Activated T-helper 1 cell treated with Interleukin-2 at 50 U/mL for 16 hours (primary cell): ENCODE measurements around the gene CELSR2.
"Not testable (repeated sequence)": the region's sequence is repeated elsewhere in the genome, so short reads cannot be mapped to it uniquely, and the experiment has no call there.

Experiments
- DNase-seq: peaks from one replicate; pipeline ENCODE4 v3.0.0-alpha.2; 2020; ENCODE audit warnings: low read depth

CELSR2 gene, protein sequence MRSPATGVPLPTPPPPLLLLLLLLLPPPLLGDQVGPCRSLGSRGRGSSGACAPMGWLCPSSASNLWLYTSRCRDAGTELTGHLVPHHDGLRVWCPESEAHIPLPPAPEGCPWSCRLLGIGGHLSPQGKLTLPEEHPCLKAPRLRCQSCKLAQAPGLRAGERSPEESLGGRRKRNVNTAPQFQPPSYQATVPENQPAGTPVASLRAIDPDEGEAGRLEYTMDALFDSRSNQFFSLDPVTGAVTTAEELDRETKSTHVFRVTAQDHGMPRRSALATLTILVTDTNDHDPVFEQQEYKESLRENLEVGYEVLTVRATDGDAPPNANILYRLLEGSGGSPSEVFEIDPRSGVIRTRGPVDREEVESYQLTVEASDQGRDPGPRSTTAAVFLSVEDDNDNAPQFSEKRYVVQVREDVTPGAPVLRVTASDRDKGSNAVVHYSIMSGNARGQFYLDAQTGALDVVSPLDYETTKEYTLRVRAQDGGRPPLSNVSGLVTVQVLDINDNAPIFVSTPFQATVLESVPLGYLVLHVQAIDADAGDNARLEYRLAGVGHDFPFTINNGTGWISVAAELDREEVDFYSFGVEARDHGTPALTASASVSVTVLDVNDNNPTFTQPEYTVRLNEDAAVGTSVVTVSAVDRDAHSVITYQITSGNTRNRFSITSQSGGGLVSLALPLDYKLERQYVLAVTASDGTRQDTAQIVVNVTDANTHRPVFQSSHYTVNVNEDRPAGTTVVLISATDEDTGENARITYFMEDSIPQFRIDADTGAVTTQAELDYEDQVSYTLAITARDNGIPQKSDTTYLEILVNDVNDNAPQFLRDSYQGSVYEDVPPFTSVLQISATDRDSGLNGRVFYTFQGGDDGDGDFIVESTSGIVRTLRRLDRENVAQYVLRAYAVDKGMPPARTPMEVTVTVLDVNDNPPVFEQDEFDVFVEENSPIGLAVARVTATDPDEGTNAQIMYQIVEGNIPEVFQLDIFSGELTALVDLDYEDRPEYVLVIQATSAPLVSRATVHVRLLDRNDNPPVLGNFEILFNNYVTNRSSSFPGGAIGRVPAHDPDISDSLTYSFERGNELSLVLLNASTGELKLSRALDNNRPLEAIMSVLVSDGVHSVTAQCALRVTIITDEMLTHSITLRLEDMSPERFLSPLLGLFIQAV (N-terminal part only)

DNA sequence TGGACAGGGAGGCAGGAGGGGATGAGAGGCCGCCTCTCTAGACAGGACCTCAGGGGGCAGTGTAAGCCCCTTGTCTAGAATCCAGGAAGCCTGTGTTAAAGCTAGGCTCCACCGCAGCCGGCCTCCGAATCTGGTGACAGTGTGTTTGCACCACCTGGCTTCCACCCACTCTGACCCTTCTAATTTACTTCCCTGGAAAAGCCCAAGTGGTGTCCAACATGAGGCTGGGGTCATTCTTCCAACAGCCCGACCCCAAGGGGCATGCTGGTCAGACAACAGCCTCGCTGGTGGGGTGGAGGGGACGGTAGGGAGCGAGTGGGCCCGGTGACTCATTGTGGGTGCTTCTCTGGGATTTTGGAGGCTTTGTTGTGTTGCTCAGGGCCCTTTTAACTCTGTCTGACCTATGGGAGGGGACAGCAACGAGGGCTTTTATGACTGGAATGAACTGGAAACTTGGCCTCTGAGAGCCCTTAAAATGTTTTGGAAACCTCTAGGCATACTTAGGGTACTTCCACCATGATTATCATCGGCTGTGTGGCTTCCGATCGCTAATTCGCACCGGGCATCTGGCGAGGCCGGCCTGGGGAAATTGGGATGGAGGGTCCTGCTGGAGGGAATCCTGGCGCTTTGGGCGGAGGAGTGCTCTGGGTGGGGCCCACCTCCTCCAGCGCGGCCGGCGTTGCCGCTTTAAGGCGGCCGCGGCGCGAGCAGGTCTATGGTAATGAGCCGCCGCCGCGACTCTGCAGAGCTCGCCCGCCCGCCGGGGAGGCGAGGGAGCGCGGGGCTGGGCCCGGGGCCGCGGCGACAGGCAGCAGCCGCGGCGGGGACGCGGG lies at the start of gene CELSR2:
Gene CELSR2 (plus strand): TSS at position 743 of the 833 bp plus-strand sequence. CDS start 541 bp downstream, outside the sequence.
- peak; percentile 47 for DNase-seq

DNA sequence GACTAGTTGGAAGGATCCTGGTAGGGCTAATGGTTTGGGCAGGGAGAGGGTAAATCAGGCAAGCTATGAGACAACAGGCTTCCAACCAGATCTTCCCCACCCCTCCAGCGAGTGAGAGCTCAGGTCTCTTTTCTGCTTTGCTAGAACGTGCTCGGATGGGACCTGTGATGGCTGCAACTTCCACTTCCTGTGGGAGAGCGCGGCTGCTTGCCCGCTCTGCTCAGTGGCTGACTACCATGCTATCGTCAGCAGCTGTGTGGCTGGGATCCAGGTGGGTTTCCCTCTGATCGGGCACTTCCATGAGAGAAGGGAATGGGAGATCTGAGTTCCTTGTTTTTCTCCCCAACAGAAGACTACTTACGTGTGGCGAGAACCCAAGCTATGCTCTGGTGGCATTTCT lies 49.6 kb upstream of the CELSR2 start:
- no peak for DNase-seq

DNA sequence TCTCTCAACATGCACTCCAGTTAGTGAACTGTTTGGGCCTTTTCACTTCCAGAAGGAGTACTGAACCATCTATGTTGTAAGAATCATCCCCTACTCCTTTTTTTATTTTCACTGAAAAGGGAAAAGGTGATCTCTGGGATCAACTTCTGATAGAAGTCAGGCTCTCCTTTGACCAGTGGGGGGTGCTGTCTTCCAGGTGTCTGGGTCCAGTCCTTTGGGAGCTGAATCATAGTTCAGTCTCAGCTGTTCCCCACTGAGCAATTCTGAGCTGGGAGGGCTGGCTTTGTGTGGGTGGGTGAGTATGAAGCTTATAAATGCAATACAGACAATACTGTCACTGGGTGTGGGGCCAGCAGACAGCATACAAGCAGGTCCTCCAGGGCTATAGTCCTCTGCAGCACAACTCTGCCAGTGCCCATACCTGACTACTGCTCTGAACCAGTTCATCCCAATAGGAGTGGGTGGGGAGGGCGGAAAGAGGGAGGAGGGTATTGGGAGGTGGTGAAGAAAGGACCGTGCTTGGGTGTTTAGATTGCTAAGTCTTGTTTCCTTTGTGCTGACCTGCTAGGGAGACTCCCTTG lies 48.1 kb upstream of the CELSR2 start:
- no peak for DNase-seq

DNA sequence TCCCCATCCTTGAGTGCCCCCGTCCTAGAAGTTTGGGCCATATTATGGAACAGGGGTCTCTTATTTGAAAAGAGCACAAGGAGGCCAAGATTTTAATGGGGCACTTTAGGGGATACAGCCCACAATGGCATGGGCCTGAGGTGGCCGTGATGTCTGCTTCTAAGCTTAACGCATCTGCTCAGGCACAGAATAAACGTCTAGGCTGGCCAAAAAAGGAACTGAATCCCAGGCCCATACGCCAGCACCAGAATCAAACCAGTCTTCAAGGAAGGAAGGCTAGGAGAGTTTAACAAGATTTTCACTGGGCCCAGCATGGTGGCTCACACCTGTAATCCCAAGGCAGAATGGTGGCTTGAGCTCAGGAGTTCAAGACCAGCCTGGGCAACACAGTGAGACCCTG lies 44.9 kb upstream of the CELSR2 start:
- no peak for DNase-seq

DNA sequence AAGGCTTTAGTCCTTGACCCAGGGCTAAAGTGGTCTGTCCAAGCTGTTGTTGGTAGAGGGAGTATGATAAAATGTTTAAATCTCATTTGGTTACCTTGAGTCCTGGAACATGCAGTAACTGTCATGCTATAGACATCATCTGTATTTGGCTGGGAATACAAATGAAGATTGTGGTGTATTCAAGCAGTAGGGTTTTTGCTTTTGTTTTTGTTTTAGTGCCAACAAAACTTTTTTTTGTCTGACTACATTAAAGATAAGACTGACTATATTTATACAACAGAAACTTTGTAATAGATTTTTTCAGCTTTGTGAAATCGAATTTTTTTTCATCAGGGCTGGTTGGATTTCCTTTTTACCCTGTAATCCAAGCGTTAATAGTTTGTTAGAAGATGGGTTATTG lies 43.0 kb upstream of the CELSR2 start:
- no peak for DNase-seq

DNA sequence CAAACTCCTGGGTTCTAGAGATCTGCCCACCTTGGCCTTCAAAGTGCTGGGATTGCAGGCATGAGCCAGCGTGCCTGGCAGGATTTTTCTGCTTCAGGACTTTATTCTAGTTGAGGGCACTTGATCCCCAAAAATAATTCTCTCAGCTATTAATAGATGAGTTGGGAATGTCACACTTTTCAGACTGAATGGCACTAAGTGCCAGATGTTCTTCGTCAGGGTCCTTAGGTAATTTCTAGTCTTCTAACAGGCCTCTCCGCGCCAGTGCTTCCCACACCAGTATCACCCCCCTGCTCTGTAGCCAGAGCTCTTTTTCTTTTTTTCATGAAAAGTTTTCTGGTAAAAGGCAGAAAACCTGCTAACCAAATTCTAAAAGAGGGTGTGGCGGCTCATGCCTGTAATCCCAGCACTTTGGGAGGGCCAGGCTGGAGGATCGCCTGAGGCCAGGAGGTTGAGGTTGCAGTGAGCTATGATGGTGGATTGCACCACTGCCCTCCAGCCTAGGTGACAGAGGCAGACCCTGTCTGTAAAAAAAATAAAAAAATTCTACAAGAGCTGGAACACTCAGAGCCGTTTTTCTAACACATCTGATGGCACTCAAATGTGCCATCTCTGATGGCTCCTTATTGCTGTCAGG lies 41.8 kb upstream of the CELSR2 start:
- no peak for DNase-seq

DNA sequence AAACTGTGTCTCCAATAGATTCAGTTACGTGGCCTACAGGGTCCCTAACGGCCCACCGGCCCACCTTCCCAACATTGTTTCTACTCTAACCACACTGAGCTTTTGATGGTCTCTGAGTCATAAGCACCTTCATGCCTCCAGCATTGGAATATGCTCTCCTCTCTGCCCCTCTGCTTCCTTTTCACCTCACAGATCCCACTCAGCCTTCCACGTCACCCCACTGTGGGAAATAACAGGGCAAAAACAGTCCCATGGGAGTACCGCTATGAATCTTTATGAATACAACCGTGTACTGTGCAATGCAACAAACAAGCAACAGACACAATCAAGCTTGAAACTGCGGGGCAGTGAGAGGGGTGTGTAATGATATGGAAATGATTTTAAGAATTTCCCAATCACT lies 40.9 kb upstream of the CELSR2 start:
- DNase-seq = no peak

DNA sequence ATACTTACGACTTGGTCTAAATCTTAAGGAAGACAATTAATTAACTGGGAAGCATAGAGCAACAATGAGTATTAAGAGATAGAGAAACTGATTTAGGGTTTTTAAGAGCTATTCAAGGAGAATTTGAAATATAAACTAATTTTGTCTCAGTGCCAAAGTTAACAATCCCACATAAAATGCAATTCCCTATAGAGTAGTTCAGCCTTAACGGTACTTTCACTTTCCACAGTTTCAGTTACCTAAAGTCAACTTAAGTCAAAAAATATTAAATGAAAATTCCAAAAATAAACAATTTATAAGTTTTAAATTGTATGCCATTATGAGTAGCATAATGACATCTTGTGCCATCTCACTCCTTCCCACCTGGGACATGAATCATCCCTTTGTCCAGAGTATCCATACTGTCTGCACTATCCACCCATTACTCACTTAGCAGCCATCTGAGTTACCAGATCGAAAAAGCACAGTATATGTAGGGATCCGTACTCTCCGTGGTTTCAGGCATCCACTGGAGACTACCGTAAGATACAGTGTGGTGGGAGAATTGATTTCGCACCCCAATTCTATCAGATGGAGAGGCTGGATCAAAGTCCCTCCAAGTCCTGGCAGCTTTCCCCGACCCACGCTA lies 40.4 kb upstream of the CELSR2 start:
- DNase-seq = no peak

DNA sequence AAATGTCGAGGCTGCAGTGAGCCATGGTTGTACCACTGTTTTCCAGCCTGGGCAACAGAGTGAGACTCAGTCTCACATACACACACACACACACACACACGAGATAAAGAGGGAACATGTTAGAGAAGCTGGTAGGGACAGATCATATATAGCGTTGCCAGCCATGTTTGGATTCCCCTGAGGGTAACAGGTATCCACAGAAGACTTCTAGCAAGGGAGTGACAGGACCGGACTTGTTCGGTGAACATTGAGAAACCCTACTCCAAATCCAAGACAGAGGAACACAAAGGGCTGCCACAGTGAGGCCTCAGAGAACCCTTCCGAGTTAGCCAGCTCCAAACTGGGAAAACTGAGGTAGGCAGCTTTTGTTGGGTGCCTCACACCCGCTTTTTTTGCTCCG lies 39.3 kb upstream of the CELSR2 start:
- no peak for DNase-seq

DNA sequence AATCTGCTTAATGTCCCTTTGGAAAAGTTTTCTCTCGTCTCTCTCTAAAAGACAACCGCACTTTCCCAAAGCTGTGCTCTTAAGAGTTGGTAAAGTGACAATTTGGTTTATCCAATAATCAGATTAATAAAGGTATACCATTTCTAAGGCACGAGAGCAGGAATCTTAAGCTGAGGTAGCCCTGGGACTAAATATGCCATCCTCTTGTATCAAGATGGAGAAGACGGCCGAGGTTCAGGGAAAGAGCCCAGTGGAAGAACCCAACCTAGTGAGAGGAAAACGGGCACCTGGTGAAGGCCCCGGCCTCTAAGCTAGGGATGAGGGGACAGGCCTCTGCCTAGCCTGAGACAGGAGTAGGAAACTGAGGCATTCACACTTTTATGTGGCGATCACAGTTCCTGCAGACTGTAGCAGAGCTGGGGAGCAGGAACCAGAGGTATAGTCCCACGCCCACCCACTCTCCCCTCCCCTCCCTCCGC lies 36.0 kb upstream of the CELSR2 start:
- no peak for DNase-seq

DNA sequence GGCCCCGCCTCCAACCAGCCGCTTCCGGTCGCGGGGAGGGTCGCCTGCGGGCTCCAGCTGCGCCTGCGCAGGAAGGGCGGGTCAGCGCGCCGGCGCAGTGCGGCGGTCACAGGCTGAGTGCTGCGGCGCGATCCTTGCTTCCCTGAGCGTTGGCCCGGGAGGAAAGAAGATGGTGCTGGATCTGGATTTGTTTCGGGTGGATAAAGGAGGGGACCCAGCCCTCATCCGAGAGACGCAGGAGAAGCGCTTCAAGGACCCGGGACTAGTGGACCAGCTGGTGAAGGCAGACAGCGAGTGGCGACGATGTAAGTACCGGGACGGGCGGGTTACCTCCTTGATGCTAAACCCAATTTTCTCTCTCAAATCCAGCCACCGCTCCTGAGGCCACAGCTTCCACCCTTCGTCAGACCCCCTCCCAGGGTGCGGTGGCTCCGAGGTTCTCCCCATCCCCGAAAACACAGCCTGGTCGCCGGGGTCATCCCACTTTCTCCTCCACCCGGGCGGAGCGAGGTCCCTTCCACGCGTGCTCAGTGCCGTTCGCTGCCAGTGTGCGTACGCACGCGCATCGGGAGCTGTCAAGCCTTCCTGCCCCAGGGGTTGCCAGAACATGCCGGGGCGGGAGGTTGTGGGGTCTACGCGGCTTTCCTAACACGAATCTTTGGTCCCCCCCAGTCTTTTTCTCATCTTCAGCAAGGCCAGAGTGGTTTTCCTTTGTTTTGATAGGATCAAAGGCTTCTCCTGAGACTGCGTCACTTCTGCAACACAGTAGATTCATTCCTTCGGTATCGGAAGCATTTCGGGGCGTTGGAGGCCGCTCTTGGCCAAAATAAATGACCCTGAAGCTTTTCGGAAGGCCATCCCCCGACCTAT lies 35.3 kb upstream of the CELSR2 start, which contains the start of gene SARS1:
Gene SARS1 (plus strand): TSS at position 95 of the 870 bp plus-strand sequence. CDS start 75 bp downstream, at position 170.
- DNase-seq = peak; percentile 82

DNA sequence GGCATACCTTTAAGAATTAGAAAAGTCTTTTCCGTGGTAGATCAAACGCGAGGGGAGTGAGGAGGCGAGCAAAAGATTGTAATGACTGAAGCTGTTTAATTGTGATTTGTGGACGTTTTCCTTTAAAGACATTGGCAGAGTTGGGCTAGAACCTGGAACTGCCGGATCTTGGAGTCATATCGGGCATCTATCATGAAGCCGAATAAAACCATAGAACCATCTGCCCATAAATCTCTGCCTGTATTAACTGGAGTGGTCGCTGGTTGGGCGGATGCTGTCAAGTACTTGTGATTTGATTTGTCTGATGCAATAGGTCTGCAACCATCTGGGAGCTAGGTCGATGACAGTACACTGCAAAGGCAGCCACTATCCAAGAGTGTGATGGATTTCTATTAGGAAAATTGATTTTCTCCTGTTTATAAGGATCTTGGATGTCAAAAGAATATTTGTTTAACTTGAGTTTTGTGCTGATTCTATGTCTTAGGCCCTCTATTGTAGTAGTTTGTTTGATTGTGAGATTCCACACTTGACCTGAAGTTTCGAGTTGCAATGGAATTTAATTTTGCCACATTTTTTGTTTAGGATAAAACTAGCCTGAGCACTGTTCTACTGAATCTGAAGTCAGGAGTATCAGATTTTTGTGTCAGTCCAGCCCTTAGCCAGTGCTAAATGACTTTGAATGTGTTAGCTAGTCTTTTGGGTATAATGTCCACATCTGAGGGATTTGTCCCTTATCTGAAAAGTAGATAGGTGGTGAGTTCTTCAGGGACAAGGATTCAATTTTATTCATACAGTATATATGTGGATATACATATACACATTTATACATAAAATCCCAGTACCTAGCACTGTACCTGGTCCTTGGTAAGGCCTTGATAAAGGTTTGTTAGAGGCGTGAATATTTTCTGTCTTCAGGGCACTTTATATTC lies 34.4 kb upstream of the CELSR2 start:
- no peak for DNase-seq

DNA sequence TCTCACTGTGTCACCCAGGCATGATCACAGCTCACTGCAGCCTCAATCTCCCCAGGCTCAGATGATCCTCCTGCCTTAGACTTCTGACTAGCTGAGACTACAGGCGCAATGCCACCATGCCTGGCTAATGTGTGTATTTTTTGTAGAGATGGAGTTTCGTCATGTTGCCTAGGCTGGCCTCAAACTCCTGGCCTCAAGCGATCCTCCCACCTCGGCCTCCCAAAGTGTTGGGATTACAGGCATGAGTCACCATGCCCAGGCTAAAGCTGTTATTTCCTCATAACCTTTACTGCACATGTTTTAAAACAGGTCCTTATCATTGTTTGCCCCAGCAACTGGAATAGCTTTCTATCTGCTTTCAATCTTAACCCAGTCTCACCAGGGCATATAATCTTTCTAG lies 32.7 kb upstream of the CELSR2 start:
- DNase-seq = no peak

DNA sequence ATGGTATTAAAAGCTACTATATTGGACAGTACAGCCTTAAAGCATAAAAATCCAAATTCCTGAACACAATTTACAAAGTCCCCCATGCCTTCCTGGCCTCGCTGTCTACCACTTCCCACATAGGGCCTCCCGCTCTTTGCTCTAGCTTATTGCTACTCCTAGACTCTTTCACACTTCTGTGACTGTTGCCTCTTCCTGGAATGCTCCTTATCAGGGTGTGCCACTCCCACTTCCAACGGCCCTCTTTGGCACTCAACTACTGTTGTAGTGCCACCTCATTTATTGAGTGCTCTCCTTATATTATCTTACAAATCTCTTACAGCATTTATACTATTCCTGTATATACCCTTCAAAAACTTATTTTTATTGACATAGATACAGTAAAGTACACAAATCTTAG lies 30.8 kb upstream of the CELSR2 start:
- no peak for DNase-seq

DNA sequence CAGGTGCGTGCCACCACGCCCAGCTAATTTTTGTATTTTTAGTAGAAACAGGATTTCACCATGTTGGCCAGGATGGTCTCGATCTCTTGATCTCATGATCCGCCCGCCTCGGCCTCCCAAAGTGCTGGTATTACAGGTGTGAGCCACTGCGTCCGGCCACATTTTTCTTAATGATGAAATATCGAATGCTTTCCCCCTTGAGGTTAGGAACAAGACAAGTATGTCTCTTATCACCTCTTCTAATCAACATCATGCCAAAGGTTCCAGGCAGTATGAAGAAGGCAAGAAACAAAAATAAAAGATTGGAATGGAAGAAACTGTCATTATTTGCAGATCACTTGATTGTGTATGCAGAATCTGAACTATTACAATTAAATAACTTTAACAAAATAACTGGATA lies 28.1 kb upstream of the CELSR2 start:
- DNase-seq = not testable (repeated sequence)

DNA sequence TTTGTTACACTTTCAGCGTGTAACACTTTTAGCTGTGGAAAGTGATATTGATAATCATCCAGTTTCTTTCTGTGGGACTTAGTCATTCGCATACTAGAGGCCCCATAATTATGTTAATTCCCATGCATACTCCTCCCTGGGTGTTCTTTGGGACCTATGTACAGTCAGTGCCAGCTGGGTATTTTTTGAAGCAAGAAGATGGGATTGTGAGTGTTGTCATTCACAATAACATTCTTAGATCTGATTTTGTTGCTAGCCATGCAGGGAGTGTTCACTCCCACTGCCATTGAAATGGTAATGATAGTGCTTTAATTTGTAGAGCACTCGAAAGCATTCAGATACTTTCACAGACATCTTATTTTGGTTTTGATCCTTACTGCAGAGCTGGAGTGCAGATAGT lies 24.0 kb upstream of the CELSR2 start:
- no peak for DNase-seq

DNA sequence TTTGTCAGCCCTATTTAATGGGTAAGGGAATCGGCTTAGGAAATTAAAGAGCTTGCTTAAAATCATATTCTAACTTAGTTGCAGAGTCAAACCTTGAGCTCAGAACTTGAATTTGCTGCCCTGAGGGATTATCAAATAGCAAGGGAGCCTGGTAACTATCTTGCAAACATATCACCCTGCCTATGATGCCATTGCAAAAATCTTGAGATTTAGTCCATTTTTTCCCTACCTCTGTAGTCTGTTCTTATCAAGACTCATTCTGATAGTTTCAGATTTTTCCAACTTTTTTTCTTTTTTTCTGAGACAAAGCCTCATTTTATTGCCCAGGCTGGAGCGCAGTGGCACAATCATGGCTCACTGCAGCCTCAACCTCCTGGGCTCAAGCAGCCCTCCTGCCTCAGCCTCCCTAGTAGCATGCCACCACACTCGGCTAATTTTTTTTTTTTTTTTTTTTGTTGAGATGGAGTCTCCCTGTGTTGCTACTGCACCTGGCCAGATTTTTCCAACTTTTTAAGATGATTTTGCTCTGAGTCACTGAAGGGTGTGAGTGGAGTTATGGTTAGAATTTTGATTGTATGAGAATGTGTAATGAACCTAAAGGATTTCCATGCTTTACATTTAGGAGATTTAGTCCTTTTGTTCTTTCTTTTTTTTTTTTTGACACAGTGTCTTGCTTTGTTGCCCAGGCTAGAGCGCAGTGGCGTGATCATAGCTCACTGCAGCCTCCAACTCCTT lies 23.5 kb upstream of the CELSR2 start:
- DNase-seq = no peak
